ENCODE data around the gene BRINP3. TPM values are rescaled to one million over a fixed set of nuclear protein-coding genes. Genes with fewer than 3 reads are reported as not detected.

Gene BRINP3
- total RNA-seq, 1 donor from 2014 or later = 2.2 TPM

GRCh38 chr1:190252046-190252445 is 225.6 kb downstream of the BRINP3 start:
- Mint-ChIP-seq H3K27me3 (ENCODE audit: unreplicated experiment) (no peaks in the 10 kb centered on the region), H3K4me1 (ENCODE audit: unreplicated experiment) (no peaks in the 10 kb centered on the region), H3K9me3 (ENCODE audit: unreplicated experiment) (no peaks in the 10 kb centered on the region), H3K36me3 (ENCODE audit: low read depth, unreplicated experiment) (no peaks in the 10 kb centered on the region), H3K4me3 (ENCODE audit: unreplicated experiment) (no peak overlapping the region), H3K27ac (ENCODE audit: unreplicated experiment) (no peak overlapping the region)
- DNase-seq (ENCODE audit: low spot score) = no peak
- no peak for TF ChIP-seq CTCF (IDR thresholded peaks at IDR 0.05; ENCODE audit: unreplicated experiment)

DNA sequence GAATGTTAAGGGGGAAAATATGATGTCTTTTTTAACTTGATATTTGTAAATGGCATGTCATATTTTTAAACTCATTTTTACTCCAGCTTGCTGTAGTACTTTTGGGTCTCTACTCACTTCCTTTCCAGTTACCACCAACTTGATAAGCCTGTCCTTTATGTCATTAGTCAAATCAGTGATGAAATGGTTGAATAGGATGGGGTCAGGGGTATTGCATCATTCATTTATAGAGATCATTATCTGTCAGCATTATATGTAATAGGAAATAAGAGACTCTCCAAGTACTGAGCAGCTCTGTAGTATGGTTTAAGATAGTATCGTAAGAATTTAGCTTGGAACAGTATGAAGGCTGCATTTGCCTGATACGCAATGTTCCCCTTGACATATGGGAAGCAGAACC is 227.3 kb downstream of the BRINP3 start:
- Mint-ChIP-seq H3K36me3 (ENCODE audit: low read depth, unreplicated experiment) (no peaks in the 10 kb centered on the region), H3K4me3 (ENCODE audit: unreplicated experiment) (no peak overlapping the region), H3K9me3 (ENCODE audit: unreplicated experiment) (no peaks in the 10 kb centered on the region), H3K27ac (ENCODE audit: unreplicated experiment) (no peak overlapping the region), H3K27me3 (ENCODE audit: unreplicated experiment) (no peaks in the 10 kb centered on the region), H3K4me1 (ENCODE audit: unreplicated experiment) (no peaks in the 10 kb centered on the region)
- TF ChIP-seq CTCF (IDR thresholded peaks at IDR 0.05; ENCODE audit: unreplicated experiment) = no peak
- no peak for DNase-seq (ENCODE audit: low spot score)

DNA sequence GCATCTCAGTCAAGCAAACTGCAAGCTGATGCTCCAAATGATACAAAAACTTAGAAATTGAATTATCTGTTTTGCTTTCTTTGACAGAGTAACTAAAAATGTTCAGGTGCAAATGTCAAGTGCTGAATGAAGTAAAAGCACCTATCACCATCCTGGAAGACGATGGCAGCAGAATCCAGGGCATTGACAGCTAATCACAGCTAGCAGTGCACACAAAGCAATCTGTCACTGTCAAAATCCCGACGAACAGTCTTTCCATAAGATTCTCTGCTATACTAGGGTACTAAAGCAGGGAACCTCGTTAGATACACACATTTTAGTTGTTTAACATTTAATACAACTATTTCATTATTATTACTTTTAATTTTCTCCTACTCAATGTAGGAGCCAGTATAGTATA is 233.3 kb downstream of the BRINP3 start:
- DNase-seq (ENCODE audit: low spot score) = no peak
- H3K4me1 Mint-ChIP-seq (ENCODE audit: unreplicated experiment) = no peaks in the 10 kb centered on the region
- H3K9me3 Mint-ChIP-seq (ENCODE audit: unreplicated experiment) = no peaks in the 10 kb centered on the region
- H3K36me3 Mint-ChIP-seq (ENCODE audit: low read depth, unreplicated experiment) = no peaks in the 10 kb centered on the region
- H3K27me3 Mint-ChIP-seq (ENCODE audit: unreplicated experiment) = no peaks in the 10 kb centered on the region
- no peak for TF ChIP-seq CTCF (IDR thresholded peaks at IDR 0.05; ENCODE audit: unreplicated experiment)
- H3K27ac Mint-ChIP-seq (ENCODE audit: unreplicated experiment) = no peak overlapping the region
- no peak overlapping the region for H3K4me3 Mint-ChIP-seq (ENCODE audit: unreplicated experiment)

- no peak for TF ChIP-seq CTCF (IDR thresholded peaks at IDR 0.05; ENCODE audit: unreplicated experiment)
- H3K27ac Mint-ChIP-seq (ENCODE audit: unreplicated experiment) = no peak overlapping the region
- no peaks in the 10 kb centered on the region for H3K27me3 Mint-ChIP-seq (ENCODE audit: unreplicated experiment)
- no peaks in the 10 kb centered on the region for H3K9me3 Mint-ChIP-seq (ENCODE audit: unreplicated experiment)
- no peak overlapping the region for H3K4me3 Mint-ChIP-seq (ENCODE audit: unreplicated experiment)
- no peaks in the 10 kb centered on the region for H3K36me3 Mint-ChIP-seq (ENCODE audit: low read depth, unreplicated experiment)
- no peak for DNase-seq (ENCODE audit: low spot score)
- no peaks in the 10 kb centered on the region for H3K4me1 Mint-ChIP-seq (ENCODE audit: unreplicated experiment)
These were observed 234.6 kb downstream of the BRINP3 start for GRCh38 chr1:190243056-190243455.

- Mint-ChIP-seq H3K4me1 (ENCODE audit: unreplicated experiment) (no peaks in the 10 kb centered on the region), H3K4me3 (ENCODE audit: unreplicated experiment) (no peak overlapping the region), H3K9me3 (ENCODE audit: unreplicated experiment) (no peaks in the 10 kb centered on the region), H3K27ac (ENCODE audit: unreplicated experiment) (no peak overlapping the region), H3K27me3 (ENCODE audit: unreplicated experiment) (no peaks in the 10 kb centered on the region), H3K36me3 (ENCODE audit: low read depth, unreplicated experiment) (no peaks in the 10 kb centered on the region)
- no peak for DNase-seq (ENCODE audit: low spot score)
- TF ChIP-seq CTCF (IDR thresholded peaks at IDR 0.05; ENCODE audit: unreplicated experiment) = no peak
These were observed 251.7 kb downstream of the BRINP3 start for GRCh38 chr1:190226006-190226405.
